Pericardium fibroblast (primary cell): Measurements from ENCODE around the gene ATG4A. TPM values are rescaled to one million over a fixed set of nuclear protein-coding genes. Genes with fewer than 3 reads are reported as not detected.

Experiments used
- total RNA-seq: library from RNA; depleted of rRNA; stranded (reverse); fragments of >200 nt; gene quantifications from 2 replicates; pipeline ENCODE4 v1.2.3, GENCODE V29; 2015

The ATG4A gene
- total RNA-seq = 5.5 and 7.1 TPM in 2 replicates

DNA sequence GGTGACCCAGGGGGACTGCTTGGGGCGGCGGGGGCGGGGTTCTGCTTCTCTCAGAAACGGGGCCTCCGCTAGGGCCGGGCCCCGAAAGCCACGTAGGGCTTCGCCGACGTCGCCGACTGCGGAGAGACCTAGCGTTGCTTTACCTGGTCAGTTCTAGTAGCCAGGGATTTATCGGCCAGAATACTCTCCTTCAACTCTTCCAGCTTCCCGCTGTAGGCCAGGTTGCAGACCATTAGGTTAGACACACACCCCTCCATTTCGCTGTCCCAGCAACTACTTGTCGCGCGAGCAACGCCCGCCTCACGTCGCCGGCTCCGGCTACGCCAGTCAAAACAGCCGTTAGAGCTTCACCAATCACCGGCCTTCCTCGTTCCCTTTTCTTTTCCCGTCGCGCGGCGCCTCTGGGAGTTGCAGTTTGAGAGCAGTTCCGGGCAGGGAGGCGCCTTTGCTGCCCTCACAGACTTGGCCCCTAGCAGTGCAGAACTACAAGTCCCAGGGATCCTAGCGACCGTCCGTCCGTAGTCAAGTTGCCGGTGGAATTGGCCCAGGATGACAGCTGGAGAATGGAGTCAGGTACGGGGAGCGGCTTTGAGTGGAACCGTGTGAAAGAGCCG, at the start of gene ATG4A, which contains the start of gene PSMD10:
TSS of gene ATG4A (plus strand) at position 515 of the 614 bp plus-strand sequence. CDS start at position 564, 49 bp downstream.
TSS of gene PSMD10 (minus strand) at position 279 of the 614 bp plus-strand sequence. CDS start at position 257, 22 bp downstream.

DNA sequence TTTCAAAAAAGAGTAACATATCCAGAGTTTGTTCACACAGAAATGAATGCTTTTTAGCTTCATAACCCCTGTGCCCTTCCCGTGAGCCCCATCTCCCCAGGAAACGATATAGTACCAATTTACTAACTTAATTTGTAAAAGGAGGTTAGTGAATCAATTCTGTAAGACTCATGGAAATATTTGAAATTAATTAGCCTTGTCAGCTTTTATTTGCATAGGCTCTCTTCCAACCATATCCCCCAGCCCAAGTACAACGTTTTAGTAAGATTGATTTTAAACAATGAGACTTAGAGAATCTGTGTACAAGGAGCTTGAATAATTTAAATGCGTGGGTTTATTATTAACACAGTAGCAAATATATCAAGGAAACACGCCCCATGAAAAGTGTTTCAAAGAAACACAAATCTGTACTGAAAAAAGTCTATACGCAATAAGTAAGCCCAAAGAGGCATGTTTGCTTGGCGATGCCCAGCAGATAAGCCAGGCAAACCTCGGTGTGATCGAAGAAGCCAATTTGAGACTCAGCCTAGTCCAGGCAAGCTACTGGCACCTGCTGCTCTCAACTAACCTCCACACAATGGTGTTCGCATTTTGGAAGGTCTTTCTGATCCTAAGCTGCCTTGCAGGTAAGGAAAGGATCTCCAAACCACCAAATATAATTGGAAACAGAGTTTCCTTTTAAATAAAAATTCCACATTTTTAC, 46.9 kb upstream of the ATG4A start, which contains the start of gene VSIG1:
TSS of gene VSIG1 (plus strand) at position 512 of the 703 bp plus-strand sequence. CDS start at position 578, 66 bp downstream.

Other genes with a start within 250 kb of the ATG4A start
- gene TEX13B, start 109.4 kb upstream of the ATG4A start, total RNA-seq = not detected in 2 replicates
- gene VSIG1, start 46.7 kb upstream of the ATG4A start, total RNA-seq = 0.43 TPM in 1 of 2 replicates, not detected in the other
- gene PSMD10, start 236 bp upstream of the ATG4A start, total RNA-seq = 42.8 and 50.9 TPM in 2 replicates